ENCODE results near the gene TIAM1.

Gene TIAM1, protein sequence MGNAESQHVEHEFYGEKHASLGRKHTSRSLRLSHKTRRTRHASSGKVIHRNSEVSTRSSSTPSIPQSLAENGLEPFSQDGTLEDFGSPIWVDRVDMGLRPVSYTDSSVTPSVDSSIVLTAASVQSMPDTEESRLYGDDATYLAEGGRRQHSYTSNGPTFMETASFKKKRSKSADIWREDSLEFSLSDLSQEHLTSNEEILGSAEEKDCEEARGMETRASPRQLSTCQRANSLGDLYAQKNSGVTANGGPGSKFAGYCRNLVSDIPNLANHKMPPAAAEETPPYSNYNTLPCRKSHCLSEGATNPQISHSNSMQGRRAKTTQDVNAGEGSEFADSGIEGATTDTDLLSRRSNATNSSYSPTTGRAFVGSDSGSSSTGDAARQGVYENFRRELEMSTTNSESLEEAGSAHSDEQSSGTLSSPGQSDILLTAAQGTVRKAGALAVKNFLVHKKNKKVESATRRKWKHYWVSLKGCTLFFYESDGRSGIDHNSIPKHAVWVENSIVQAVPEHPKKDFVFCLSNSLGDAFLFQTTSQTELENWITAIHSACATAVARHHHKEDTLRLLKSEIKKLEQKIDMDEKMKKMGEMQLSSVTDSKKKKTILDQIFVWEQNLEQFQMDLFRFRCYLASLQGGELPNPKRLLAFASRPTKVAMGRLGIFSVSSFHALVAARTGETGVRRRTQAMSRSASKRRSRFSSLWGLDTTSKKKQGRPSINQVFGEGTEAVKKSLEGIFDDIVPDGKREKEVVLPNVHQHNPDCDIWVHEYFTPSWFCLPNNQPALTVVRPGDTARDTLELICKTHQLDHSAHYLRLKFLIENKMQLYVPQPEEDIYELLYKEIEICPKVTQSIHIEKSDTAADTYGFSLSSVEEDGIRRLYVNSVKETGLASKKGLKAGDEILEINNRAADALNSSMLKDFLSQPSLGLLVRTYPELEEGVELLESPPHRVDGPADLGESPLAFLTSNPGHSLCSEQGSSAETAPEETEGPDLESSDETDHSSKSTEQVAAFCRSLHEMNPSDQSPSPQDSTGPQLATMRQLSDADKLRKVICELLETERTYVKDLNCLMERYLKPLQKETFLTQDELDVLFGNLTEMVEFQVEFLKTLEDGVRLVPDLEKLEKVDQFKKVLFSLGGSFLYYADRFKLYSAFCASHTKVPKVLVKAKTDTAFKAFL (N-terminal part only)

DNA sequence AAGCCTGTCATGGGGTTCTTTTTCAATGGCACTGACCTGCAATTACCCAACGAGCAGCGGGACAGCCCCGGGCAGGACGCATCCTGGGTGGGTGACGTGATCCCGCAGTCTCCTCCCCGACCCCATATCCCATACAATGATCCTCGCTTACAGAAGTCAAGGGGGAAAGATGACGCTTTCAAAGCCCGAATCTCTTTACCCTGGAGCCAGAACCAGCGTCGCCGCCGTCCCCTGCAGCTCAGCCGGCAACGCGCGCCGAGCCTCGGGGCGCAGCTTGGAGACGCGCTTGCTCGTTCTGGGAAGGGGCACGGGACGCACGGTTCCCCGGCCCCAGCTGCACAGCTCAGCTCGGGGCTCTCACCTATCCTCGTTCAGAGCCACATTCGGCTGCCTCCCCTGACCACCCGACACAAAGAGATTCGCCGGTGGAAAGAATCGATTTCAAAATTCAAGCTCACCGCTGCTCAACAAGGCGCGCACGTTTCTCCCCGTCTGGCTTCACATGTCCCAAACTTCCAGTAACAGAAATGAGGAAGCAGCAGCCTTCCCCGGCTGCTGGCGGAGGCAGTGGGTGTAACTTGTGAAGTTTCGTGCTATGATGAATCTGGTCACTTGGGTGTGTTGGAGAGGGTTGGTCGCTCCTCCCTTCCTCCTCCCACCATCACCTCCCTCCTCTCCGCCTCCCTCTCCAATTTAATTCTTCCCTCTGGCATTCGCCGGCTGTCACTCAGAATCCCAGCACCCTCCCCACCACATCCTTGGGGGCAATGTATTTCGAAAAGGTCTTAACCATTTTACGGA lies at the start of gene TIAM1:
Gene TIAM1, minus strand, starts transcription at position 582 of the 801 bp plus-strand sequence. CDS start 77,289 bp downstream, outside the sequence.
- DNase-seq: no peak

DNA sequence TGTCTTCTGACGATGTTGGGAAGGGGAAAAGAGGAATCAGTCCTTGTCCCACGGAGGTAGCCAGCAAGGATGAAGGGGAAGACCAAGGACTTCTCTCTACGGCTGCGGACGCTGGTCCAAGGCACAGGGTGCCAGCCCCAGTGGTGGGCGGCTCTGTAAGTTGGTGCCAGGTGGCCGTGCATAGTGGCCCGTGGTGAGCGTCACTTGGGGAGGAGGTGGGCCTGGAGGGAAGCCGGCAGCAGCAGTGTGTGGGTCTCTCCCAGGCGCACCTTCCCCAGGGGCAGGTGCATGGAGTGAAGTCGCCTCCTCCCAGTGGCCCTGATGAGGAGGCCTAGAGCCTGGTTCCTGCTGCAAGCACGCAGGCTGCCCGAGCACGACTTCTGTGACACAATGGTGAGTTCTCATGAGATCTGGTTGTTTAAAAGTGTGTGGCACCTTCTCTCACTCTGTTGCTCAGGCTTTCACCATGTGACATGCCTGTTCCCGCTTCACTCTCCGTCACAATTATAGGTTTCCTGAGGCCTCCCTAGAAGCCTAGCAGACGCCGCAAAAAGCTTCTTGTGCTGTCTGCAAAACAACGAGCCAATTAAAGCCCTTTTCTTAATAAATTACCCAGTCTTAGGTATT lies 43.6 kb upstream of the TIAM1 start:
- DNase-seq: no peak

DNA sequence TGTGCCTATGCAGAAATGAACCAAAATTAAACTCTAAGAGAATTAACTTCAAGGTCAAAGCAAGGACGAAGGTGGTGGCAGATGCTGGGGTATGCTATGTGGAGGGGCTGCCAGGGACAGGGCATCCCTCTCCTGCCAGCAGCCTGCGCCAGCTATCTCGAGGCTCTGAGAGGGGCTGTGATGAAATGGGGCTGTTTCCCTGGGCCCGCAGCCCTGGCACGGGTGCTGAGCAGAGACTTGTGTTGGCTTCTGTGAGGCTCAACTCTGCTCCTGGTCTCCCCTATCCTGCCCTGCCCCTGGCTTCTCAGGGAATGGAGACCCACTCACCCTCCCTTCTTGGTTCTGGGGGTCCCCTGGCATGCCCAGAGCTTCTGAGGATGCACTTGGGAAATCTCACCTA lies 41.9 kb upstream of the TIAM1 start:
- DNase-seq: no peak

DNA sequence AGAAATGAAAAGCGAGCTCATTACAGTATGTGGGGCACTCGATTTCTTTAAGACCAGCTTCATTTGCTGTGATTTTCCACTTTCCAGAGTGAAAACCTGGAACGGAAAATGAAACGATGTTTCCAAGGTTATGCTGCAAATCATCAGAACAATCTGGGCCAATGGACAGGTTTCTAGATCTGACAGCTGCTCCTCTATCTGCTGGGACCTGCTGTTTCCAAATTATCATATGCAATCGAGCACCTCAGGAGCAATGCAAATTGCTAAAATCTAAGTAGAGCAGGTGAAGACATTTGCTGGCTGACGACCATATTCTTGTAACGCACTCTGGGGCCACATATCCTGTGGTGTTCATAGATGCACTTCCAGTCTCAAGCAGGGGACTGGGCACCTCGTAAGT lies 39.7 kb upstream of the TIAM1 start:
- no peak for DNase-seq

DNA sequence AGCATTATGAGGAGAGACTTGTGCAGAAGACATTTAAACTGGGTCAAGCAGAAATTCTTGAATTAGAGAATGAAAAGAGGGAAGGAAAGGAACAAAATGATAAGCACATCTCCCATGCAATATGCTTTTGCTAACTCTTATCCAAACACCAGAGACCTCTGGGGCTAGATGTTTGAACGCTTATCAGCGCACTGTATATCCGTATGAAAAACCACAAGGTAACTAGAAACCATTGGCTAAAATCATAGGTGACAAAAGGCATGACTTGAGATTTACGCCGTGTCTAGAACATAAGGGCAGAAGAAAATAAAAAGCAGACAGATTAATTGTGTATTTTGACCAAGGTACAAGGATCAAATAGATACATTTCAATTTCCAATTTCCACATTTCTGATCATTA lies 38.0 kb upstream of the TIAM1 start:
- no peak for DNase-seq

DNA sequence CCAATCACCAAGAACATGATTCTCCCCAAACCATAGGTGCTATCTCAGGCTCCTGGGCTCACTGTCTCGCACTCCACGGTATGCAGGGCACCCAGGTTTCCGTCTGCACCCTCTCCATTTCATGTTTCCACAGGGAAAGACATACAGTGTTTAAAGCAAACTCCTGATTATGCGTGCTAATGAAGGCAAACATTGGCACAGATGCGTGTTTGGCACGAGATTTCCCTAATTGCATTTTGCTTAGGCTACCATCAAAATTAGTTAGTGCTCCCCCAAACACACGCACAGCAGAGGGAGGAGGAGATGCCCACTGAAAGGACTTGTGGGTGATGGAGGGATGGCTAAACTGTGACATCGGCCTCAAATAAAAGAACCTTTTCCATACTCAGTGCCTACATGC lies 32.2 kb upstream of the TIAM1 start:
- DNase-seq: no peak

DNA sequence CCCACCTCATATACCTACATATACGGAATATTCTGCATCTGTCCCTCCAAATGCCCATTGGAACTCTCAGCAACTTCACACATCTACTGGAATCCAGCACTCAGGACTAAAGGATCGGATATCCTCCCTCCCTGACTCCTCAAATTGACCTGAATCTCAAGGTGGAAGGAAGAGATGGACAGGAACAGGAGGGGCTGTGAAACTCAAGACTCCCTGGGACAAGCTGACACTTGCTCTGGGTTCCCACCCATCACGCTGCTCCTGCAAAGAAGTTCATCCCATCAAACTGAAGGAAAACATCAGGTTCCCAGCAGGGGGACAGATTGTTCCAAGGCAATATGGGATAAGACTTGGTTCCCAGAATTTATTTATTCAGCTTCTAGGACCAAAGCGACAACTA lies 30.3 kb upstream of the TIAM1 start:
- no peak for DNase-seq

DNA sequence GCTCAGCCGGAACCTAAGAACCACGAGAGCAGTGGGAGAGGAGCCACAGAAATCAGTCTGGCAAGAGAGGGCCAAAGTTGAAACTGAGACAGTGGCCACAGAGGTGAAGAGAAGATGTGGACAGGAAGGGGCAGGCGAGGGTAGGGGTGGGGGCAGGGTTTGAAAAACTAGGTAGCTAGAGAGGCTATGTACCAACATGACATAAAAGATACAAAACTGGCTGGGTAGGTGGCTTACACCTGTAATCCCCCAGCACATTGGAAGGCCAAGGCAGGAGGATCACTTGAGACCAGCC lies 28.4 kb upstream of the TIAM1 start:
- no peak for DNase-seq

DNA sequence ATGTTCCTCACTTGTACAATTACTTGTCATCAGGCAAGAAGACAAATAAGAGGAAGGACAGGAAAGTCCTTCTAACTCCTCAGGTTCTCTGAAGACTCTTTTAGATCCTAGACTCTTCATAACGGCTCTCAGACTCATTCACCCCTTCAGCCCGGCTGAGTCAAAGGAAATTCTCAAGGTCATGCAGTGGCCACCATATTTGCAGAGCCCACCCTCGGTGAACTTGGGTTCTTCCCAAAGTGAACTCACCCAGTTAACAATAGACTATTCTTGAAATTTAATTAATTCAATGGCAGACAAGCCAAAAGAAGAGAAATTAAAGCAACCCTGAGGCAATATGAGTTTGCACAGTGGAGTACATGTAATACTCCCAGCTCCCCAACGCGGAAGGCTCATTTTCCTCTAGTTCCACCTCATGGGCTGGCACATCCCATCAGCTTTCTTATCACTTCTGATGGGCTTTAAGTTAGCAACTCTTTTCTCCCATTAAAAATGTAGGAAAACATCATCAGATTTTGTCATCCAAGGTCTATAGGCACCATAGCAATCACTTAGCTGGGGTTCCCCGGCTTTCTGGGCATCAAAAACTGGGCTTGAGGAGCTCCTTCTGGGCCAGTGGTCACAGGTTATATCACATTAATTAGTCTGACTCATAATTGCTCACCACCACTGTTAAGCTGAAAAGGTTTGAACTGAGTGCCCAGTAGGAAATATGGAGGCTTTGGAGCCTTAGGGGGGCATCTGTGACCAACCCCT lies 27.8 kb upstream of the TIAM1 start:
- DNase-seq: no peak

DNA sequence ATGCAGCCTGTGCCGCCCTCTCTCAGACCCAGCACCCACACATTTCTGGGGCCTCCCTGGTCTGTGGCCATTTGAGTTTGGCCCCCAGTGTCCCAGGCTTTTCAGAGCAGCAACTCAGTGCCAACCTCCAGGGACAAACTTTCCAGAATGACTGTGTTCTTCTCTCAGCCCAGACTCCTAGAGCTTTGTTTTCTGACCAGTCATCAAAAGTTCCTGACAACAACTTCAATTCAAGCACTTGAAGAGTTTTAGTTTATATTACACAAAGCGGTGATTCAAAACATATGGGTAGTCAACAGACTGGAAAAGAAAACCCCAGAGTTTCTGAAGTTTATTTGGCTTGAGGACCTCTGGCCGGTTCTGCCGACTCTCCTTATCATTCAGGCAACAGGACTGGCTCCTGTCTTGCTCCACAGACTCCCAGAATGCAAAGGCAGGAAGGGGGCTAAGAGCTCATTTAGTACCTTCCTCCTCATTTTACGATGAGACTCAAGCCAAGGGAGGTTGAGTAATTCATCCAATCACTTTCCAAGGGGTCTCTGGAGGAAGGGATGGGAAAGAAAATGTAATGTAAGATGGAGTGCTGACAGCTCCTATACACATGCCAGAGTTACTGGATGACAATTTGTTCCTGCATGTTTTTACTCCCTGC lies 27.0 kb upstream of the TIAM1 start:
- DNase-seq: no peak

DNA sequence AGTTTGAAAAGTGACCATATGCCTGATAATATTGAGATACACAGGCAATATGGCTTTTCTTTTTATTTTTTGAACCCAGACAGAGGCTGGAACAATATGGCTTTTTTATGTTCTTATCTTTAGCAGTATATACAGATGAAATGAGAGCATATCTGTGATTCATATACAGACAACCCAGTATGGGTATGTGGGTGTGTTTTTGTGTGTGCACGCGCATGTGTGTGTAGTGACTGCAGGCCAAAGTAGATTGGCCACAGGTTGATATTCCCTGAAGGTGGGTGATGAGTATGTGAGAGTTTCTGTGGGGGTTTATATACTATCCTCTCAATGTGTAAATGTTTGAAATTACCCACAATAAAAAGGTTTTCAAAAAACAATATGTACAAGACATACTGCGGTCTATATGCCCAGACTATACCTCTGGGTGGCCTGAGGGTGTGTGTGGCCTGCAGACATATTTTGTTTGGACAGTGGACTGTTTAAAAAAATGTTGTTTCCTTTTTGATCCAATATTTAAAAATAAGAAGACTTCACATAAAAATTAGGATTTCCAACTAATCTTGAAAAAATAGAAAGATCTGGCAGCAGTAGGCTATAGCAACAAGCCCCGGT lies 26.3 kb upstream of the TIAM1 start:
- no peak for DNase-seq

DNA sequence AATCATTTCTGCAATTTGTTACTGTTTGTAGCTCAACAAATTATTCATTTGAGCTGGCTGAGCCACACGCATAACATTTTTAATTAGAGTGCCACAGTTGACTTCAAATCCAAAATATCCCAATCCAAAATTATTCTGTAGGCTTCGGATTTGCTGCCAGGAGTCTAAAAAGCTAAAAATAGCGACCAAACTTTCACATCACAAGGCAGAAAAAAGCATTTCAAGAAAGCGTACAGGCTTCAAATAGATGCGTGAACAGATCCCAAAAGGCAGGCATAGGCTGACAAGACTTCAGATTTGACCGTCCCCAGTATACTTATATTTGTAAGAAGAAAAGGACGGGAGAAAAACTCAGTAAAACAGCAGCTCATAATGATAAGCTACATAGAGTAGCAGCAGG lies 24.3 kb upstream of the TIAM1 start:
- DNase-seq: no peak

DNA sequence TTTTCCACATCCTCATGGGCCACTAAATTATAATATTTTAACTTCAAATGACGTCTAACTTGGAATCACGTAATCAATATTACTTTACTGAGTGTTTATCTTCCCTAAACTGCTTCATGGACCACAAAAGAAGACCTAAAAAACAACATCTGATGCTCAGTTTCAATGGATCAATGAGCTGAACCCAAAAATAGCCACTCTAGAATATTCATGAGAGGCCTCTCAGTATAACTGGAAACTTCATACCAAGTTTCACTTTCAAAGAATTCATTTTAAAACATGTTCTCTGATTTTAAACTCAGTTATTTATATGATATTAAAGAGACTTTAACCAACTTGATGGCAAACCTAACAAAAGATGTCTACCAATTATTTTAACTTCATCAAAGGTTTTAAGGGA lies 23.7 kb upstream of the TIAM1 start:
- no peak for DNase-seq

DNA sequence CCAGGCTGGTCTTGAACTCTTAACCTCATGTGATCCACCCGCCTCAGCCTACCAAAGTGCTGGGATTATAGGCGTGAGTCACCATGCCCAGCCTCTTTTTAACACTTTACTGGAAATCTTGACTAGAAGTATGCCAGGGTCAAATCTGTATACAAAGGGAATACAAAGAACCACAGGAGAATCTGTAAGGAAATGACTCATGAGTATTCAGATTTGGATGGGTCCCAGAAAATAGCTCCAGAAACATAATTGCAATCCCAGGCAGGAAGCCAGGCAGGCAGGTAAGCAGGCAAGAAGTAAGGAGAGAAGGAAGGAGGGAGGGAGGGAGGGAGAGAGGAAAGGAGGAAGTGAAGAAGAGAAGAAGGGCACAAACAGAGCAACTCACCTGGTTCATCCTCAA lies 22.8 kb upstream of the TIAM1 start:
- DNase-seq: no peak

DNA sequence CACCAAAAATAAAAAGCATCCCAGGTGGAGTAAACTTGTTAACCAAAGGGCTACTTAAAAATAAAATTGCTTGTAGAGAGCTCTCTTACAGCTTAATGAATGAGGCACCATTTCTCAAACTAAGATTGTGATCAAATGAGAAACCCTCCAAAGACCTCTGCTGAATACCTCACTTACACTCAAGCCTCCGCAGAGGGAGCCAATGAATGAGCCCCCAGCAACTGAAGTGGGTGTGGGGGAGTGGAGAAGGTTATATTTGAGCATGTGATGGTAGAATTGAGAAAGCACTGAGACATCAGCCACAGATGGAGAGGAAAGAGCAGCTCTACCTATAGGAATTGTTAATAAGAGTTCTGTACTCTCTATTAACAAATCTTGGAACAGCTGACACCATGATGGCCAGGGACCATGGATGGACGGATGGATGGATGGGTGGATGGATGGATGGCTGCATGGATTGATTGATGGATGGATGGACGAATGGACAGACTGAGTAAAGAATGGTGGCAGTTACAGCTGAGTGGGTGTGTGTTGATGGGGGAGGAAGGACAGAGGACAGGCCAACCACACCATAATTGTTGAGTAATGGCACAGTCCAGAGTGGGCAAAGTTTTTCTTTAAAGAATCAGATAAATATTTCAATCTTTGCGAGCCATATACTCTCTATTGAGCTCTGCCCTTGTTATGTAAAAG lies 20.3 kb upstream of the TIAM1 start:
- no peak for DNase-seq

DNA sequence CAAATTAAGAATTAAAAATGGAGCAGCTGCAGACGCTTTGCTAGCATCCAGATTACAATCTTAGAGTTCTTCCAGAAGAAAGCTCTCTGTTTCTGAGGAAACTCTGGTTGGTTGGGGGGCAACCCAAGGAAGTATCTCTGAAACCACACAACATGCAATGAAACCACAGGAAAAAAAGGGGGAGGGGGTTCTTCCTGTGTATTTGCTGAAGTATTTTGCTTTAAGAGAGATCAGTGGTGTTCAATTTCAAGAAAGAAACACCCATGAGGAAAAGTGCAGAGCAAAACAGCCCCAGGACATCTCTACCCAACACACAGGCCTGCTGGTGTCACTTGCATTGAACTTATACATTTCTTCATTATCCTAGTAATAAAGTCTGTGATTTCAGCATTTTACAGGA lies 19.7 kb upstream of the TIAM1 start:
- no peak for DNase-seq

DNA sequence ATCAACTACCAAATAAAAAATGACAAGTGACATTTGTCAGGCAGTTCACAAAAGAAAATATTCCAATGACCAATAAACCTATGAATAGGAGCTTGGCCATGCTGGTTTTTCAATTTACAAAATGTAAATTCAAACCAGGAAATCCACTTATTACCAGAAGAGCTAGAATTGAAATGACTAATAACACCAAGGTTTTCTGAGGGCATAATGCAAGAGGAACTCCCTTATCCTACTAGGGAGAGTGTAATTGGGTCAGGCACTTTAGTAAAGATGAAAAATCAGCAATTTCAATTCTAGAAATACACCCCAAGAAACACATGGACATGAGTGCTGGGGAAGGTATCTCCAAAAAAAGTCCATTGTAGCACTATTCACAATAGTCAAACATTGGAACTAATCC lies 16.7 kb upstream of the TIAM1 start:
- DNase-seq: no peak

DNA sequence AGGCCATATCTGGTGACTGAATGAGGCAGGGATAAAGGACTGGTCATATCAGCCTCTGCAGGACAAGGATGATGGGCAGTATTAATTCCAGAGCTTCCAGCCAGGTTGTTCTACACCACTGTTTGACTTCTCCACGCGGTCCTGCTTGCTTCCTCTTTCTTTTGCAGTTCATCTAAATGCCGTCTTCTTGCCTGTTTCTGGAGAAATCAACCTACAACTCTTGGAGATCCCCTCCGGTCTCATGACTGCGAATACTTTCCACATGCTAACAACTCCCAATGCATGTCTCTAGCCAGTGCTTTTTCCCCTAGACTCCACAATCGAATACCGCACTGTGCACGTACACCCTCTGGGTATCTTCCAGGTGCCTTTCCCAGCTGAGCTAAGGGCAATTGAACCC lies 14.1 kb upstream of the TIAM1 start:
- no peak for DNase-seq

DNA sequence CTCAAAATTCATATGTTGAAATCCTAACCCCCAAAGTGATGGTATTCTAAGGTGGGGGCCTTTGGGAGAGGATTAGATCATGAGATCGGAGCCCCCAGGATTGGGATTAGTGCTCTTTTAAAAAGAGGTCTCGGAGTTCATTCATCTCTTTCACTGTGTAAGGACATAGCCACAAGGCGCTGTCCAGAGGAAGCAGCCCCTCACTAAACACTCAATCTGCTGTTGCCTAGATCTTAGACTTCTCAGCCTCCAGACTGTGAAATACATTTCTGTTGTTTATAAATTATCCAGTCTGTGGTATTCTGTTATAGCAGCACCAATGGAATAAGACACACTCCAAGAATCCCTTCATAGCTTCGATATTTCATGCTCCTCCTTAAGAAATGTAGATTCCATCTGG lies 12.4 kb upstream of the TIAM1 start:
- no peak for DNase-seq
